Measurements from ENCODE around the gene TRIM17. TPM values are rescaled to one million over a fixed set of nuclear protein-coding genes. Genes with fewer than 3 reads are reported as not detected.
"Not testable (repeated sequence)": the region's sequence is repeated elsewhere in the genome, so short reads cannot be mapped to it uniquely, and the experiment has no call there.

TRIM17 gene
- total RNA-seq, 2 experiments from 2014 or later, result 1.5 to 1.6 TPM

GRCh38 chr1:228445843-228446650, 29.4 kb upstream of the TRIM17 start:
- Mint-ChIP-seq H3K27me3 (peaks cover 35% of the 10 kb centered on the region), H3K9me3 (no peaks in the 10 kb centered on the region)
- intact Hi-C loops (cut with micrococcal nuclease), result no loop called here

GRCh38 chr1:228445490-228445842, 28.8 kb upstream of the TRIM17 start:
- H3K27me3 Mint-ChIP-seq, result peaks cover 35% of the 10 kb centered on the region
- CTCF ChIA-PET, result interaction anchor here (0.6 kb wide), 1 partner anchor 23 kb away, joined by 3 read pairs; no protein-coding TSS in a partner anchor
- H3K36me3 Mint-ChIP-seq, result no peaks in the 10 kb centered on the region

More at GRCh38 chr1:228445843-228446650, 29.4 kb upstream of the TRIM17 start:
- no peak overlapping the region for H3K27ac Mint-ChIP-seq
- peak overlapping the region; percentile 72 for H3K4me3 Mint-ChIP-seq
- H3K4me1 Mint-ChIP-seq (ENCODE audit: low read depth), result peaks cover 9% of the 10 kb centered on the region
- peak; percentile 67 for DNase-seq
- POLR2A ChIA-PET, result interaction anchor here (1.4 kb wide), 2 partner anchors 11 to 18 kb away, joined by 4 to 10 read pairs; a partner anchor contains a TSS
- no peaks in the 10 kb centered on the region for H3K36me3 Mint-ChIP-seq
- CTCF ChIA-PET, result interaction anchor here (0.6 to 0.9 kb wide), 2 partner anchors 13 to 22 kb away, joined by 3 read pairs; no protein-coding TSS in a partner anchor

GRCh38 chr1:228443395-228443794, 26.7 kb upstream of the TRIM17 start:
- Mint-ChIP-seq H3K4me3 (no peak overlapping the region), H3K9me3 (no peaks in the 10 kb centered on the region), H3K27ac (no peak overlapping the region), H3K4me1 (ENCODE audit: low read depth) (peaks cover 9% of the 10 kb centered on the region), H3K36me3 (no peaks in the 10 kb centered on the region), H3K27me3 (peaks cover 38% of the 10 kb centered on the region)
- intact Hi-C loops (cut with micrococcal nuclease), result no loop called here
- ChIA-PET POLR2A (no interaction called here), CTCF (interaction anchor here (0.8 kb wide), 1 partner anchor 14 kb away, joined by 7 read pairs; a partner anchor contains a TSS)
- no peak for DNase-seq

More at GRCh38 chr1:228445490-228445842, 28.8 kb upstream of the TRIM17 start:
- Mint-ChIP-seq H3K4me1 (ENCODE audit: low read depth) (peaks cover 9% of the 10 kb centered on the region), H3K27ac (no peak overlapping the region), H3K9me3 (no peaks in the 10 kb centered on the region), H3K4me3 (peak overlapping the region; percentile 72)
- no peak for DNase-seq
- intact Hi-C loops (cut with micrococcal nuclease), result no loop called here
- POLR2A ChIA-PET, result interaction anchor here (1.4 kb wide), 2 partner anchors 12 to 19 kb away, joined by 4 to 10 read pairs; a partner anchor contains a TSS

- no peak for DNase-seq
- H3K27ac Mint-ChIP-seq, result no peak overlapping the region
- ChIA-PET POLR2A (no interaction called here), CTCF (no interaction called here)
- no peaks in the 10 kb centered on the region for H3K9me3 Mint-ChIP-seq
- H3K27me3 Mint-ChIP-seq, result peaks cover 34% of the 10 kb centered on the region
- H3K36me3 Mint-ChIP-seq, result no peaks in the 10 kb centered on the region
- H3K4me3 Mint-ChIP-seq, result no peak overlapping the region
- intact Hi-C loops (cut with micrococcal nuclease), result no loop called here
- H3K4me1 Mint-ChIP-seq (ENCODE audit: low read depth), result peaks cover 9% of the 10 kb centered on the region
These were observed 24.3 kb upstream of the TRIM17 start for GRCh38 chr1:228440761-228441500.

GRCh38 chr1:228438266-228438665, 21.6 kb upstream of the TRIM17 start:
- CTCF ChIA-PET, result no interaction called here
- intact Hi-C loops (cut with micrococcal nuclease), result no loop called here
- DNase-seq, result no peak
- Mint-ChIP-seq H3K9me3 (no peaks in the 10 kb centered on the region), H3K4me1 (ENCODE audit: low read depth) (no peaks in the 10 kb centered on the region), H3K27me3 (peaks cover 24% of the 10 kb centered on the region), H3K27ac (no peak overlapping the region), H3K4me3 (no peak overlapping the region), H3K36me3 (no peaks in the 10 kb centered on the region)
- POLR2A ChIA-PET, result no interaction called here

- Mint-ChIP-seq H3K36me3 (no peaks in the 10 kb centered on the region), H3K4me1 (ENCODE audit: low read depth) (no peaks in the 10 kb centered on the region), H3K27me3 (peaks cover 17% of the 10 kb centered on the region), H3K27ac (no peak overlapping the region), H3K4me3 (no peak overlapping the region), H3K9me3 (no peaks in the 10 kb centered on the region)
- no peak for DNase-seq
- POLR2A ChIA-PET, result no interaction called here
- CTCF ChIA-PET, result no interaction called here
- intact Hi-C loops (cut with micrococcal nuclease), result no loop called here
These were observed 20.8 kb upstream of the TRIM17 start for GRCh38 chr1:228437424-228437962.

GRCh38 chr1:228434689-228435088, 18.0 kb upstream of the TRIM17 start:
- ChIA-PET CTCF (no interaction called here), POLR2A (interaction anchor here (1.1 kb wide), 1 partner anchor 23 kb away, joined by 3 read pairs; a partner anchor contains a TSS)
- H3K4me1 Mint-ChIP-seq (ENCODE audit: low read depth), result no peaks in the 10 kb centered on the region
- intact Hi-C loops (cut with micrococcal nuclease), result no loop called here
- no peak overlapping the region for H3K4me3 Mint-ChIP-seq
- no peak for DNase-seq
- H3K9me3 Mint-ChIP-seq, result no peaks in the 10 kb centered on the region
- H3K27me3 Mint-ChIP-seq, result peaks cover 21% of the 10 kb centered on the region
- no peaks in the 10 kb centered on the region for H3K36me3 Mint-ChIP-seq
- H3K27ac Mint-ChIP-seq, result no peak overlapping the region

- H3K36me3 Mint-ChIP-seq; H3K4me1 Mint-ChIP-seq (ENCODE audit: low read depth); H3K4me3 Mint-ChIP-seq; CTCF ChIA-PET; H3K27ac Mint-ChIP-seq; POLR2A ChIA-PET; DNase-seq; intact Hi-C loops (cut with micrococcal nuclease); H3K9me3 Mint-ChIP-seq: not testable (repeated sequence)
- H3K27me3 Mint-ChIP-seq, result peaks cover 21% of the 10 kb centered on the region
These were observed 16.8 kb upstream of the TRIM17 start for GRCh38 chr1:228433337-228434053.

GRCh38 chr1:228430243-228430642, 13.6 kb upstream of the TRIM17 start:
- H3K4me3 Mint-ChIP-seq, result no peak overlapping the region
- H3K27me3 Mint-ChIP-seq, result peaks cover 18% of the 10 kb centered on the region
- H3K36me3 Mint-ChIP-seq, result no peaks in the 10 kb centered on the region
- H3K9me3 Mint-ChIP-seq, result no peaks in the 10 kb centered on the region
- no peak overlapping the region for H3K27ac Mint-ChIP-seq
- intact Hi-C loops (cut with micrococcal nuclease), result no loop called here
- no peaks in the 10 kb centered on the region for H3K4me1 Mint-ChIP-seq (ENCODE audit: low read depth)
- ChIA-PET POLR2A (no interaction called here), CTCF (no interaction called here)
- DNase-seq, result no peak

GRCh38 chr1:228429698-228430097, 13.0 kb upstream of the TRIM17 start:
- intact Hi-C loops (cut with micrococcal nuclease), result no loop called here
- DNase-seq, result no peak
- Mint-ChIP-seq H3K36me3 (no peaks in the 10 kb centered on the region), H3K4me3 (no peak overlapping the region), H3K9me3 (no peaks in the 10 kb centered on the region), H3K4me1 (ENCODE audit: low read depth) (no peaks in the 10 kb centered on the region), H3K27me3 (peaks cover 12% of the 10 kb centered on the region), H3K27ac (no peak overlapping the region)
- ChIA-PET POLR2A (interaction anchor here (0.7 kb wide), 1 partner anchor 25 kb away, joined by 3 read pairs; no protein-coding TSS in a partner anchor), CTCF (no interaction called here)

GRCh38 chr1:228429007-228429406, 12.3 kb upstream of the TRIM17 start:
- CTCF ChIA-PET, result no interaction called here
- no peak overlapping the region for H3K27ac Mint-ChIP-seq
- intact Hi-C loops (cut with micrococcal nuclease), result no loop called here

GRCh38 chr1:228428412-228428811, 11.8 kb upstream of the TRIM17 start:
- Mint-ChIP-seq H3K27ac (no peak overlapping the region), H3K4me3 (no peak overlapping the region), H3K36me3 (no peaks in the 10 kb centered on the region), H3K9me3 (no peaks in the 10 kb centered on the region), H3K27me3 (peaks cover 11% of the 10 kb centered on the region), H3K4me1 (ENCODE audit: low read depth) (no peaks in the 10 kb centered on the region)
- no peak for DNase-seq
- ChIA-PET POLR2A (no interaction called here), CTCF (no interaction called here)
- intact Hi-C loops (cut with micrococcal nuclease), result no loop called here

More at GRCh38 chr1:228429007-228429406, 12.3 kb upstream of the TRIM17 start:
- no peaks in the 10 kb centered on the region for H3K9me3 Mint-ChIP-seq
- POLR2A ChIA-PET, result no interaction called here
- no peak overlapping the region for H3K4me3 Mint-ChIP-seq
- H3K36me3 Mint-ChIP-seq, result no peaks in the 10 kb centered on the region
- H3K4me1 Mint-ChIP-seq (ENCODE audit: low read depth), result no peaks in the 10 kb centered on the region
- peaks cover 11% of the 10 kb centered on the region for H3K27me3 Mint-ChIP-seq
- no peak for DNase-seq

Data from activated CD4-positive, alpha-beta memory T cell treated with anti-CD3 and anti-CD28 coated beads for 36 hours (primary cell).